Stomach (tissue), 9 donors: ENCODE data around the gene ARHGAP10. TPM values are rescaled to one million over a fixed set of nuclear protein-coding genes. Genes with fewer than 3 reads are reported as not detected.

ENCODE experiments used
- DNase-seq, 2 donors: peaks; one replicate each; pipeline versions ENCODE4 v3.0.0 to v3.0.0-alpha.2; 2013 to 2019
- H3K27ac ChIP-seq, 5 donors: fragments of 200-600 bp in 4 of 5; sonication (generic) in 4 of 5; one replicate each; pipeline ENCODE4 v1.5.1; 2013 to 2019; ENCODE audit warnings: mild to moderate bottlenecking in 1 of 5, moderate library complexity in 1 of 5
- H3K27me3 ChIP-seq, 3 donors: fragments of 200-600 bp; sonication (generic); one replicate each; pipeline ENCODE4 v1.5.1; 2017 to 2019; ENCODE audit warnings: mixed run types in 1 of 3
- H3K36me3 ChIP-seq, 4 donors: fragments of 200-600 bp; sonication (generic); 1 replicate in 3 of 4; 2 replicates in 1 of 4; pipeline ENCODE4 v1.5.1; 2016 to 2019
- H3K4me1 ChIP-seq, 4 donors: fragments of 200-600 bp; sonication (generic); one replicate each; pipeline ENCODE4 v1.5.1; 2016 to 2019
- H3K4me3 ChIP-seq, 4 donors: fragments of 200-600 bp; sonication (generic) in 3 of 4; one replicate each; pipeline ENCODE4 v1.5.1; 2016 to 2019; ENCODE audit warnings: mild to moderate bottlenecking in 1 of 4
- H3K9me3 ChIP-seq, 4 donors: fragments of 200-600 bp; sonication (generic); one replicate each; pipeline ENCODE4 v1.5.1; 2016 to 2019
- EP300 ChIP-seq: sonication (generic); formaldehyde crosslinking; IDR thresholded peaks from one replicate; pipeline ENCODE4 v1.6.1; 2017; ENCODE audit warnings: antibody characterized with exemption
- POLR2A ChIP-seq, 4 donors: fragments of 450-650 bp; IDR thresholded peaks; one replicate each; pipeline ENCODE4 v1.6.1; 2016; ENCODE audit warnings: antibody characterized with exemption in 4 of 4, control low read depth in 2 of 4, mild to moderate bottlenecking in 1 of 4, moderate library complexity in 1 of 4
- POLR2AphosphoS5 ChIP-seq, 3 donors: sonication (generic); formaldehyde crosslinking; IDR thresholded peaks; one replicate each; pipeline ENCODE4 v1.6.1; 2016; ENCODE audit warnings: antibody characterized with exemption in 3 of 3
- WGBS, 5 donors: extraction: QIAGEN DNeasy Blood & Tissue Kit in 3 of 5; methylation state at CpG; one replicate each; pipeline versions ENCODE4 v1.1.5 to v1.1.7; 2013 to 2018; 5-methylcytosine and 5-hydroxymethylcytosine counted together
- intact Hi-C: fragments of 100-400 bp; cut with DNase I; formaldehyde crosslinking; loops from one replicate; pipeline ENCODE4 v1.15.1; 2023; ENCODE audit warnings: low total_unique reads
- polyA plus RNA-seq, 3 donors: library from polyadenylated mRNA; stranded (reverse); fragments of 200-250 nt; gene quantifications; one replicate each; pipeline ENCODE4 v1.2.3, GENCODE V29; 2013
- total RNA-seq, 5 donors: library from RNA; depleted of rRNA; stranded (reverse); fragments of >200 nt; gene quantifications; one replicate each; pipeline versions ENCODE4 v1.1.0 to v1.2.3, GENCODE V29; 2014 to 2016
- TF ChIP-seq, protein P1 (sequence below), 7 experiments: fragments of 450-650 bp in 4 of 7; fragments of 200-600 bp in 3 of 7; sonication (generic) in 3 of 7; IDR thresholded peaks; one replicate each; pipeline ENCODE4 v1.5.1; 2016 to 2019; ENCODE audit warnings: antibody characterized with exemption in 7 of 7, control low read depth in 2 of 7, mild to moderate bottlenecking in 1 of 7
- donor health status: healthy with polysubstance abuse.
- donor health status: Bipolar disorder and iron deficiency.
- donor health status: healthy.

ARHGAP10 gene
- total and polyA plus RNA-seq, 8 donors, result 18.1 to 117 (median 43.9) TPM

DNA sequence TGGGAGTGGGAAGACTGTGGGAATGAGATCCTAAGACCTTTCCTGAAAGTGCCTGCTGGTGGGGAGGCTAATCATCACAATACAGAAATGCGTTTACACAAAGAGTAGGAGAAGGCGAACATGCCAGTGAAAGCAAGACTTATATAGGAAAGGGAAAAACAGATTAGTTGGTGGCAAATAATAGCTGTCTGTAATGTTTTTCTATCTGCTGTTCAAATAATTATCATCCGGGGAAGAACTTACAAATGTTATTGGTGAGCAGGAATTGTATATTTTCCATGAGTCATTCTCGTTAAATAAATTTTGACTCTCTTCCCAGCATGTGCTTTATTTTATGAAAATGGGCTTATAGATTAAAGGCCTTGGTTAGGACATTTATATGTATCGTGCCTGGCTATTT lies 196.5 kb downstream of the ARHGAP10 start:
- Histone ChIP-seq H3K4me1 (peaks cover 0 to 31% (median 9%) of the 10 kb centered on the region in 4 donors), H3K27me3 (no peaks in the 10 kb centered on the region), H3K36me3 (peaks cover 0 to 26% (median 16%) of the 10 kb centered on the region in 4 donors), H3K9me3 (no peaks in the 10 kb centered on the region), H3K27ac (no peak overlapping the region), H3K4me3 (no peak overlapping the region)
- peak in 1 of 2 donors; percentile 28 for DNase-seq
- no peak for TF ChIP-seq POLR2AphosphoS5 (IDR thresholded peaks at IDR 0.05)
- no peak for TF ChIP-seq EP300
- TF ChIP-seq POLR2A (IDR thresholded peaks at IDR 0.05), result no peak
- WGBS, 5 donors, result 51 to 66% (median 62%) methylated on average over 5 of the region's 5 CpGs
- intact Hi-C loops, result no loop called here

DNA sequence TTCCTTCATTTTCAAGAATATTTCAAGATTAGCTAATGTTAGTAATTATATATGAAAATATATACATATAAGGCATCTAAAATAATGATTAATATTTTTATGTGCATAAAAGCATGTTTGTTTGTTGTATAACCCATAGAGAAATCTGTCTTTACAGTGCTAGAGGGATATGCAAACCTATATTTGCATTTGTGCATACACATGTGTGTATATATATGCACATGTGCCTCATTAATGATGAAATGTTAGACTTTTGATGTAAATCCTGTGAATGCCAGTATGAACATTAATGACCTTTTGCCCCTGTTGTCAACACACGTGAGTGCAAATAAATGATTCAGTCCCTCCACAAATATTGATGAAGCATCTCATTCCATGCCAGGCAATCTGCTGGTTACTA lies 197.9 kb downstream of the ARHGAP10 start:
- TF ChIP-seq POLR2A (IDR thresholded peaks at IDR 0.05), result no peak
- TF ChIP-seq, protein P1, sequence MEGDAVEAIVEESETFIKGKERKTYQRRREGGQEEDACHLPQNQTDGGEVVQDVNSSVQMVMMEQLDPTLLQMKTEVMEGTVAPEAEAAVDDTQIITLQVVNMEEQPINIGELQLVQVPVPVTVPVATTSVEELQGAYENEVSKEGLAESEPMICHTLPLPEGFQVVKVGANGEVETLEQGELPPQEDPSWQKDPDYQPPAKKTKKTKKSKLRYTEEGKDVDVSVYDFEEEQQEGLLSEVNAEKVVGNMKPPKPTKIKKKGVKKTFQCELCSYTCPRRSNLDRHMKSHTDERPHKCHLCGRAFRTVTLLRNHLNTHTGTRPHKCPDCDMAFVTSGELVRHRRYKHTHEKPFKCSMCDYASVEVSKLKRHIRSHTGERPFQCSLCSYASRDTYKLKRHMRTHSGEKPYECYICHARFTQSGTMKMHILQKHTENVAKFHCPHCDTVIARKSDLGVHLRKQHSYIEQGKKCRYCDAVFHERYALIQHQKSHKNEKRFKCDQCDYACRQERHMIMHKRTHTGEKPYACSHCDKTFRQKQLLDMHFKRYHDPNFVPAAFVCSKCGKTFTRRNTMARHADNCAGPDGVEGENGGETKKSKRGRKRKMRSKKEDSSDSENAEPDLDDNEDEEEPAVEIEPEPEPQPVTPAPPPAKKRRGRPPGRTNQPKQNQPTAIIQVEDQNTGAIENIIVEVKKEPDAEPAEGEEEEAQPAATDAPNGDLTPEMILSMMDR (IDR thresholded peaks at IDR 0.05), result no peak
- no peak for TF ChIP-seq EP300
- no peak for TF ChIP-seq POLR2AphosphoS5 (IDR thresholded peaks at IDR 0.05)
- 48 to 65% (median 52%) methylated on average over 1 of the region's 1 CpG for WGBS, 5 donors
- Histone ChIP-seq H3K36me3 (peaks cover 0 to 31% (median 19%) of the 10 kb centered on the region in 4 donors), H3K9me3 (no peaks in the 10 kb centered on the region), H3K27me3 (no peaks in the 10 kb centered on the region), H3K27ac (no peak overlapping the region), H3K4me3 (no peak overlapping the region), H3K4me1 (peaks cover 0 to 28% (median 9%) of the 10 kb centered on the region in 4 donors)
- DNase-seq, result no peak
- intact Hi-C loops, result no loop called here

DNA sequence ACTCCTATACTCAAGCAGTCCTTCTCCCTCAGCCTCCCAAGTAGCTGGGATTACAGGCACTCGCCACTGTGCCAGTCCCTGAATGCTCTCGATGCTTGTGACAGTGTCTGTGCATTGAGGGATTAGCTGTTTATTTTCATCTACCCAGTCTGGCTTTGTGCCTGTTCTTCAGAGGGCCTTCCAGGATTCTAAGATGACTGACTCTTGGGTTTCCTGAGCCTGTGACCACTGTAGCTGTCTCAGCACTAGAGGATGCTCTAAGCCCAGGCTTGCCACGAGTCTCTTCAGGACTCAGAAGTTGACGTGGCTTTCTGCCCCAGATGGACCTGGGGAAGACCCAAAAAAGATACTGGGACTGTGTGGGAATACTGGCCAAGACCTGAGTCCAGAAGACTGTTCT lies 201.4 kb downstream of the ARHGAP10 start:
- 72 to 83% (median 80%) methylated on average over 4 of the region's 4 CpGs for WGBS, 5 donors
- intact Hi-C loops, result no loop called here
- no peaks in the 10 kb centered on the region for H3K9me3 ChIP-seq
- no peak for TF ChIP-seq EP300
- TF ChIP-seq POLR2A (IDR thresholded peaks at IDR 0.05), result no peak
- TF ChIP-seq, protein P1 (IDR thresholded peaks at IDR 0.05), result no peak
- no peak for TF ChIP-seq POLR2AphosphoS5 (IDR thresholded peaks at IDR 0.05)
- no peak overlapping the region for H3K4me3 ChIP-seq
- H3K27me3 ChIP-seq, result no peaks in the 10 kb centered on the region
- H3K4me1 ChIP-seq, result peaks cover 0 to 18% (median 7%) of the 10 kb centered on the region in 4 donors
- H3K27ac ChIP-seq, result no peak overlapping the region
- DNase-seq, result no peak
- H3K36me3 ChIP-seq, result peaks cover 0 to 32% (median 18%) of the 10 kb centered on the region in 4 donors

DNA sequence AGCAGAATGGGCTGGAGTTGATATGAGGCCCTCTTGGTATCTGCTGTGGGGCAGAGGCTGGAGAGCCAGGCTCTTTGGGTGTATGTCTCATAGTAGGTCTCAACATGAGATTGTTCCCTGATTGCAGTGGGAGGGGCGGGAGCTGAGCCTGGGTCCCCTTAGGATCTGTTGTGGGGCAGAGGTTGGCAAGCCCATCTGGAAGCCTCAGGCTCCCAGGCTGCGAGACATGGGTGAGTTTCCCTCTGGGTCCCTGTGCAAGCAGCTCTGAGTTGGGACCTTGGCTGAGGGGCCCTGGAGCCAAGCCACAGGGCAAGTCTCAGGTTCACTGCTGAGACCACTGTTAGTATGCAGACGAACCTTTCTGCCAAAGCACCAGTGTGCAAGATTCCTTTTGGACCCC lies 201.9 kb downstream of the ARHGAP10 start:
- Histone ChIP-seq H3K36me3 (peaks cover 0 to 32% (median 18%) of the 10 kb centered on the region in 4 donors), H3K9me3 (no peaks in the 10 kb centered on the region), H3K4me1 (peaks cover 0 to 13% (median 4%) of the 10 kb centered on the region in 4 donors), H3K4me3 (no peak overlapping the region), H3K27me3 (no peaks in the 10 kb centered on the region), H3K27ac (no peak overlapping the region)
- WGBS, 5 donors, result 94 to 100% (median 97%) methylated on average over 1 to 3 of the region's 3 CpGs
- DNase-seq, result no peak
- TF ChIP-seq POLR2A (IDR thresholded peaks at IDR 0.05), result no peak
- TF ChIP-seq, protein P1 (IDR thresholded peaks at IDR 0.05), result no peak
- no peak for TF ChIP-seq POLR2AphosphoS5 (IDR thresholded peaks at IDR 0.05)
- TF ChIP-seq EP300, result no peak
- intact Hi-C loops, result no loop called here

DNA sequence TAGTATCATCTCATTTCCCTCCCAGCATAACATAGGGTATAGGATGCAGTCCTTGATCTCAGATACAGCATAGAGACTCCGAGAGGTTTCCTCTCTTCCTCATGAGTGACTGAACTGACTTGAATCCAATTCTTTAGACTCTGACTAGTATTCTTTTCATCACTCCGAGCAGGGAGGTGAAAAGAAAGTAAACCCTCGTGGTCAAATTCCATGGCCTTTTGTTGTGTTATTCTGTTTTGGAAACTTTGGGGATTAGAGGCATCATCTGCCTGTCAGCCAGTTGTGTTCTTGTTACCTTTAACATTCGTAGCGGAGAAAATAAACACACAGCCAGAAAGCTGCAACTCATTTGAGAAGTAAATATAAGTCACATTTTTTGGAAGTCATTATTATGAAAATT lies 206.6 kb downstream of the ARHGAP10 start:
- no peaks in the 10 kb centered on the region for H3K27me3 ChIP-seq

More for the DNA sequence above, 206.6 kb downstream of the ARHGAP10 start:
- 72 to 87% (median 74%) methylated on average over 5 of the region's 5 CpGs for WGBS, 5 donors
- Histone ChIP-seq H3K27ac (no peak overlapping the region), H3K9me3 (no peaks in the 10 kb centered on the region), H3K36me3 (peaks cover 7 to 27% (median 18%) of the 10 kb centered on the region in 4 donors), H3K4me1 (peaks cover 0 to 29% (median 12%) of the 10 kb centered on the region in 4 donors), H3K4me3 (no peak overlapping the region)
- DNase-seq, result no peak
- no peak for TF ChIP-seq POLR2A (IDR thresholded peaks at IDR 0.05)
- TF ChIP-seq EP300, result no peak
- no peak for TF ChIP-seq POLR2AphosphoS5 (IDR thresholded peaks at IDR 0.05)
- TF ChIP-seq, protein P1 (IDR thresholded peaks at IDR 0.05), result no peak
- intact Hi-C loops, result no loop called here
